Spleen (tissue), 11 donors: ENCODE measurements around the gene CERCAM. TPM values are rescaled to one million over a fixed set of nuclear protein-coding genes. Genes with fewer than 3 reads are reported as not detected.
A peak's percentile ranks its signal among the peaks of the same experiment; 100 is the strongest.
"Not testable (repeated sequence)": the region's sequence is repeated elsewhere in the genome, so short reads cannot be mapped to it uniquely, and the experiment has no call there.

Experiments
- DNase-seq: peaks from one replicate; pipeline ENCODE4 v3.0.0-alpha.2; 2020
- H3K27ac ChIP-seq, 8 donors: fragments of 200-600 bp; sonication (generic) in 7 of 8; 1 replicate in 4 of 8; 2 replicates in 4 of 8; pipeline versions ENCODE4 v1.5.0 to v1.8.0; 2016 to 2021; ENCODE audit warnings: inconsistent platforms in 4 of 8, mild to moderate bottlenecking in 4 of 8, moderate library complexity in 1 of 8
- H3K27me3 ChIP-seq, 7 donors: fragments of 200-600 bp; sonication (generic) in 6 of 7; replicated peaks in 1 of 7; 1 replicate in 4 of 7; 2 replicates in 3 of 7; pipeline versions ENCODE4 v1.5.0 to v1.8.0; 2016 to 2021; ENCODE audit warnings: inconsistent platforms in 3 of 7, mild to moderate bottlenecking in 1 of 7
- H3K36me3 ChIP-seq, 6 donors: fragments of 200-600 bp; sonication (generic) in 5 of 6; 1 replicate in 4 of 6; 2 replicates in 2 of 6; pipeline versions ENCODE4 v1.5.0 to v1.8.0; 2016 to 2021; ENCODE audit warnings: inconsistent platforms in 2 of 6
- H3K4me1 ChIP-seq, 6 donors: fragments of 200-600 bp; sonication (generic) in 5 of 6; 1 replicate in 3 of 6; 2 replicates in 3 of 6; pipeline versions ENCODE4 v1.5.0 to v1.8.0; 2016 to 2021; ENCODE audit warnings: inconsistent platforms in 3 of 6
- H3K4me3 ChIP-seq, 8 donors: fragments of 200-600 bp; sonication (generic) in 7 of 8; 1 replicate in 4 of 8; 2 replicates in 4 of 8; pipeline versions ENCODE4 v1.5.0 to v1.8.0; 2016 to 2021; ENCODE audit warnings: inconsistent platforms in 4 of 8, mild to moderate bottlenecking in 4 of 8, moderate library complexity in 2 of 8
- H3K9me3 ChIP-seq, 8 donors: fragments of 200-600 bp; sonication (generic) in 7 of 8; 1 replicate in 4 of 8; 2 replicates in 4 of 8; pipeline versions ENCODE4 v1.5.0 to v1.8.0; 2016 to 2021; ENCODE audit warnings: inconsistent platforms in 4 of 8
- POLR2A ChIP-seq, 3 donors: fragments of 450-650 bp; IDR thresholded peaks; one replicate each; pipeline ENCODE4 v1.5.1; 2017; ENCODE audit warnings: antibody characterized with exemption in 3 of 3, mild to moderate bottlenecking in 1 of 3
- POLR2AphosphoS5 ChIP-seq, 3 donors: sonication (generic); formaldehyde crosslinking; IDR thresholded peaks; one replicate each; pipeline ENCODE4 v1.5.1; 2017; ENCODE audit warnings: antibody characterized with exemption in 3 of 3
- WGBS, 5 donors: extraction: QIAGEN DNeasy Blood & Tissue Kit in 3 of 5; methylation state at CpG; one replicate each; pipeline versions ENCODE4 v1.1.5 to v1.1.7; 2013 to 2018; 5-methylcytosine and 5-hydroxymethylcytosine counted together
- intact Hi-C: fragments of 100-400 bp; cut with DNase I; formaldehyde crosslinking; loops from one replicate; pipeline ENCODE4 v1.15.0; 2023; ENCODE audit warnings: low total_unique reads
- polyA plus RNA-seq, 3 donors: library from polyadenylated mRNA; stranded (reverse); fragments of 200-250 nt; gene quantifications; one replicate each; pipeline ENCODE4 v1.2.1, GENCODE V29; 2013
- total RNA-seq, 7 donors: library from RNA; depleted of rRNA in 3 of 7; stranded (reverse); fragments of >200 nt in 3 of 7; fragmentation: NEBNext Ultra II Directional in 4 of 7; extraction: Animal tissue kit (Norgen Biotek cat#: 25700) in 4 of 7; gene quantifications; one replicate each; pipeline versions ENCODE4 v1.1.0 to v1.2.1, GENCODE V29; 2016 to 2021
- TF ChIP-seq, protein P1 (sequence below), 11 experiments: fragments of 200-600 bp in 7 of 11; fragments of 450-650 bp in 4 of 11; sonication (generic) in 4 of 11; IDR thresholded peaks in 8 of 11; conservative IDR thresholded peaks in 3 of 11; 1 replicate in 7 of 11; 2 replicates in 4 of 11; pipeline versions ENCODE4 v1.4.0 to v1.8.0; 2016 to 2021; ENCODE audit warnings: antibody characterized with exemption in 11 of 11, inconsistent platforms in 4 of 11, mild to moderate bottlenecking in 1 of 11
- donor health status: healthy with polysubstance abuse.
- donor health status: DM: no; HTN: no; CAD: no; lungs with moderate emphysema.
- donor health status: DM: no; HTN: no; CAD: no.
- donor health status: Bipolar disorder and iron deficiency.
- donor health status: healthy.
- donor health status: DM: no; HTN: no; CAD: no.
- donor health status: DM: yes; HTN: yes; CAD: no.

The CERCAM gene
- total and polyA plus RNA-seq, 10 donors: 3.8 to 22.7 (median 8.8) TPM

- intact Hi-C loops: loop anchor here (2.0 kb wide), 1 partner anchor 49 kb away; no protein-coding TSS in a partner anchor
- Histone ChIP-seq H3K9me3 (no peaks in the 10 kb centered on the region), H3K4me3 (no peak overlapping the region), H3K27ac (no peak overlapping the region), H3K4me1 (peaks cover 0 to 6% (median 0%) of the 10 kb centered on the region in 6 donors), H3K27me3 (peaks cover 0 to 98% (median 16%) of the 10 kb centered on the region in 7 donors), H3K36me3 (no peaks in the 10 kb centered on the region)
- DNase-seq: no peak
- whole genome bisulfite sequencing, 5 donors: 7 to 16% (median 12%) methylated on average over 7 to 13 of the region's 13 CpGs
- TF ChIP-seq, protein P1, sequence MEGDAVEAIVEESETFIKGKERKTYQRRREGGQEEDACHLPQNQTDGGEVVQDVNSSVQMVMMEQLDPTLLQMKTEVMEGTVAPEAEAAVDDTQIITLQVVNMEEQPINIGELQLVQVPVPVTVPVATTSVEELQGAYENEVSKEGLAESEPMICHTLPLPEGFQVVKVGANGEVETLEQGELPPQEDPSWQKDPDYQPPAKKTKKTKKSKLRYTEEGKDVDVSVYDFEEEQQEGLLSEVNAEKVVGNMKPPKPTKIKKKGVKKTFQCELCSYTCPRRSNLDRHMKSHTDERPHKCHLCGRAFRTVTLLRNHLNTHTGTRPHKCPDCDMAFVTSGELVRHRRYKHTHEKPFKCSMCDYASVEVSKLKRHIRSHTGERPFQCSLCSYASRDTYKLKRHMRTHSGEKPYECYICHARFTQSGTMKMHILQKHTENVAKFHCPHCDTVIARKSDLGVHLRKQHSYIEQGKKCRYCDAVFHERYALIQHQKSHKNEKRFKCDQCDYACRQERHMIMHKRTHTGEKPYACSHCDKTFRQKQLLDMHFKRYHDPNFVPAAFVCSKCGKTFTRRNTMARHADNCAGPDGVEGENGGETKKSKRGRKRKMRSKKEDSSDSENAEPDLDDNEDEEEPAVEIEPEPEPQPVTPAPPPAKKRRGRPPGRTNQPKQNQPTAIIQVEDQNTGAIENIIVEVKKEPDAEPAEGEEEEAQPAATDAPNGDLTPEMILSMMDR (IDR thresholded peaks at IDR 0.05 in 8 of 11, conservative IDR thresholded peaks at IDR 0.05 in 3 of 11): peak in 9 of 11 experiments; percentile 37 to 80 (median 60)
- no peak for TF ChIP-seq POLR2A (IDR thresholded peaks at IDR 0.05)
These were observed 8.4 kb upstream of the CERCAM start for GRCh38 chr9:128412120-128412790.

DNA sequence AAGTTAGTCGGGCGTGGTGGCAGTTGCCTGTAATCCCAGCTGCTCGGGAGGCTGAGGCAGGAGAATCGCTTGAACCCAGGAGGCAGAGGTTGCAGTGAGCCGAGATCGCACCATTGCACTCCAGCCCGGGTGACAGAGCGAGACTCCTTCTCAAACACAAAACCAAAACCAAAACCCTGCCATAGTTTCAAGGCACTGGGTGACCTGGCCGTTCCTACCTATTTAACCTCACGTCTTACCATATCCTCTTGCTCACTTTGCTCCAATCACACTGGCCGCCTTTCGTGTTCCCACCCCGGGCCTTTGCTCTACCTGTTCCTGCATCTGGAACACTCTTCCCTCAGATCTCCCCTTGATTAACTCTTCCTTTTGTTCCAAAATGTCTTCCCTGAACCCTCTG is 6.9 kb upstream of the CERCAM start:
- not testable (repeated sequence) for H3K4me1 ChIP-seq, H3K4me3 ChIP-seq, H3K27ac ChIP-seq, DNase-seq, H3K9me3 ChIP-seq, H3K36me3 ChIP-seq
- WGBS, 5 donors: 81 to 93% (median 92%) methylated on average over 13 of the region's 13 CpGs
- intact Hi-C loops: loop anchor here (2.0 kb wide), 1 partner anchor 51 kb away; no protein-coding TSS in a partner anchor
- peaks cover 0 to 98% (median 19%) of the 10 kb centered on the region in 7 donors for H3K27me3 ChIP-seq

DNA sequence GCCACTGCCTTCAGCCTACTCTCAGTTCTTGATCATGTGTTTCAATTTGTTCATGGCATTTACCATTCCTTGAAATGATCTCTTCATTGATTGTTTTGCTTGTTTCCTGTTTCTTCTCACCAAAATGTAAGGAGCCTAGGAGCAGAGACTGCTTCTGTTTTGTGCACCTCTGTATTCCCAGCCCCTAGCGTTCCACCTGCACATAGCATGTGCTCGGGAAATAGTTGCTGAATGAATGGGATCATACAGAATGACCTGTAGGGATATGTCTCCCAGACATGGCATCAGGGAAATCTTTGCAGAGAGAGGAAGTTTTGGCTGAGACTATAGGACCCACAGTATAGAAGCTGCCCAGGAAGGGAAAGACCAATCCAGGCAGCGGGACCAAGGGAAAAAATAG is 6.2 kb upstream of the CERCAM start:
- Histone ChIP-seq H3K27me3 (peaks cover 0 to 98% (median 22%) of the 10 kb centered on the region in 7 donors), H3K36me3 (no peaks in the 10 kb centered on the region), H3K27ac (no peak overlapping the region), H3K4me3 (no peak overlapping the region), H3K4me1 (peaks cover under 1 to 14% (median 8%) of the 10 kb centered on the region in 6 donors), H3K9me3 (no peaks in the 10 kb centered on the region)
- DNase-seq: no peak
- TF ChIP-seq POLR2A (IDR thresholded peaks at IDR 0.05) (no peak), POLR2AphosphoS5 (IDR thresholded peaks at IDR 0.05) (no peak)
- TF ChIP-seq, protein P1 (IDR thresholded peaks at IDR 0.05 in 8 of 11, conservative IDR thresholded peaks at IDR 0.05 in 3 of 11): no peak
- WGBS, 5 donors: 52 to 69% (median 59%) methylated on average over 3 of the region's 3 CpGs
- intact Hi-C loops: no loop called here

GRCh38 chr9:128415281-128415680 is 5.4 kb upstream of the CERCAM start:
- Histone ChIP-seq H3K36me3 (no peaks in the 10 kb centered on the region), H3K27me3 (peaks cover 0 to 98% (median 29%) of the 10 kb centered on the region in 7 donors), H3K27ac (no peak overlapping the region), H3K9me3 (no peaks in the 10 kb centered on the region), H3K4me3 (no peak overlapping the region), H3K4me1 (peaks cover 8 to 22% (median 15%) of the 10 kb centered on the region in 6 donors)
- 66 to 82% (median 77%) methylated on average over 2 of the region's 2 CpGs for WGBS, 5 donors
- intact Hi-C loops: no loop called here
- no peak for DNase-seq
- TF ChIP-seq, protein P1 (IDR thresholded peaks at IDR 0.05 in 8 of 11, conservative IDR thresholded peaks at IDR 0.05 in 3 of 11): no peak
- TF ChIP-seq POLR2AphosphoS5 (IDR thresholded peaks at IDR 0.05) (no peak), POLR2A (IDR thresholded peaks at IDR 0.05) (no peak)
